H9 (cell line): ENCODE measurements around the gene SLC25A19. TPM values are rescaled to one million over a fixed set of nuclear protein-coding genes. Genes with fewer than 3 reads are reported as not detected.

Experiments used
- DNase-seq: peaks from one replicate; pipeline ENCODE4 v3.0.0-alpha.2; 2017
- H2AFZ ChIP-seq: one replicate; pipeline ENCODE4 v1.6.1; 2013; ENCODE audit warnings: mild to moderate bottlenecking, low read length, control low read depth, moderate library complexity
- H2AK5ac ChIP-seq: 2 replicates; pipeline ENCODE4 v1.6.1; 2013; ENCODE audit warnings: low read length, control low read depth, mixed read lengths; ENCODE audit not compliant: insufficient read length
- H2BK120ac ChIP-seq: one replicate; pipeline ENCODE4 v1.6.1; 2013; ENCODE audit warnings: low read depth, mild to moderate bottlenecking, low read length, control low read depth, inconsistent platforms; ENCODE audit not compliant: poor library complexity, severe bottlenecking
- H2BK12ac ChIP-seq: 2 replicates; pipeline ENCODE4 v1.6.1; 2013; ENCODE audit warnings: low read length, control low read depth, mixed read lengths, low read depth; ENCODE audit not compliant: insufficient read length
- H2BK15ac ChIP-seq: 2 replicates; pipeline ENCODE4 v1.6.1; 2013; ENCODE audit warnings: low read depth, low read length, control low read depth
- H2BK20ac ChIP-seq: one replicate; pipeline ENCODE4 v1.6.1; 2013; ENCODE audit warnings: low read depth, mild to moderate bottlenecking, low read length, control low read depth, inconsistent platforms; ENCODE audit not compliant: poor library complexity, severe bottlenecking
- H2BK5ac ChIP-seq: 2 replicates; pipeline ENCODE4 v1.6.1; 2013; ENCODE audit warnings: low read length, control low read depth, mixed read lengths; ENCODE audit not compliant: insufficient read length
- H3K14ac ChIP-seq: 2 replicates; pipeline ENCODE4 v1.6.1; 2013; ENCODE audit warnings: low read length, control low read depth; ENCODE audit not compliant: insufficient read depth
- H3K18ac ChIP-seq: 2 replicates; pipeline ENCODE4 v1.6.1; 2013; ENCODE audit warnings: low read depth, mild to moderate bottlenecking, mixed read lengths, low read length, control low read depth; ENCODE audit not compliant: insufficient read length
- H3K23ac ChIP-seq: 2 replicates; pipeline ENCODE4 v1.6.1; 2013; ENCODE audit warnings: low read length, control low read depth, mixed read lengths, low read depth; ENCODE audit not compliant: insufficient read length
- H3K23me2 ChIP-seq: 2 replicates; pipeline ENCODE4 v1.6.1; 2013; ENCODE audit warnings: low read depth, mild to moderate bottlenecking, mixed read lengths, low read length, control low read depth; ENCODE audit not compliant: insufficient read length, poor library complexity, severe bottlenecking
- H3K27ac ChIP-seq: 2 replicates; pipeline ENCODE4 v1.5.1; 2013; ENCODE audit warnings: low read length, control low read depth, mixed read lengths, low read depth; ENCODE audit not compliant: insufficient read length
- H3K27me3 ChIP-seq: 2 replicates; pipeline ENCODE4 v1.6.1; 2013; ENCODE audit warnings: low read length, control low read depth, inconsistent platforms; ENCODE audit not compliant: insufficient read depth
- H3K4ac ChIP-seq: 2 replicates; pipeline ENCODE4 v1.6.1; 2013; ENCODE audit warnings: low read depth, mild to moderate bottlenecking, control low read depth, inconsistent platforms, low read length, moderate library complexity
- H3K4me1 ChIP-seq: 2 replicates; pipeline ENCODE4 v1.6.1; 2013; ENCODE audit warnings: low read length, control low read depth, inconsistent platforms; ENCODE audit not compliant: insufficient read depth
- H3K4me2 ChIP-seq: 2 replicates; pipeline ENCODE4 v1.6.1; 2013; ENCODE audit warnings: low read length, control low read depth, mixed read lengths; ENCODE audit not compliant: insufficient read length, insufficient read depth
- H3K56ac ChIP-seq: 2 replicates; pipeline ENCODE4 v1.6.1; 2013; ENCODE audit warnings: low read depth, mild to moderate bottlenecking, mixed read lengths, low read length, control low read depth; ENCODE audit not compliant: insufficient read length
- H3K79me1 ChIP-seq: 2 replicates; pipeline ENCODE4 v1.6.1; 2013; ENCODE audit warnings: low read depth, mild to moderate bottlenecking, moderate library complexity, low read length, control low read depth, inconsistent platforms; ENCODE audit not compliant: insufficient read depth, poor library complexity, severe bottlenecking
- H3K79me2 ChIP-seq: 2 replicates; pipeline ENCODE4 v1.6.1; 2013; ENCODE audit warnings: low read length, control low read depth, inconsistent platforms; ENCODE audit not compliant: insufficient read depth
- H3K9ac ChIP-seq: 2 replicates; pipeline ENCODE4 v1.6.1; 2013; ENCODE audit warnings: low read length, control low read depth, mixed read lengths; ENCODE audit not compliant: insufficient read length; ENCODE audit errors: extremely low read depth
- H3K9me3 ChIP-seq: one replicate; pipeline ENCODE4 v1.6.1; 2013; ENCODE audit warnings: low read depth, low read length, inconsistent platforms; ENCODE audit not compliant: control insufficient read depth
- H3T11ph ChIP-seq: one replicate; pipeline ENCODE4 v1.6.1; 2013; ENCODE audit warnings: mild to moderate bottlenecking, low read length, control low read depth, inconsistent platforms
- H4K20me1 ChIP-seq: one replicate; pipeline ENCODE4 v1.6.1; 2013; ENCODE audit not compliant: control insufficient read depth, insufficient read length, insufficient read depth
- H4K5ac ChIP-seq: 2 replicates; pipeline ENCODE4 v1.6.1; 2013; ENCODE audit warnings: low read depth, mild to moderate bottlenecking, mixed read lengths, low read length, control low read depth; ENCODE audit not compliant: insufficient read length
- H4K8ac ChIP-seq: replicated peaks from 2 replicates; pipeline ENCODE4 v1.6.1; 2013; ENCODE audit warnings: low read length, control low read depth, mixed read lengths, low read depth; ENCODE audit not compliant: insufficient read length
- H4K91ac ChIP-seq: 2 replicates; pipeline ENCODE4 v1.6.1; 2013; ENCODE audit warnings: low read depth, mild to moderate bottlenecking, moderate library complexity, mixed read lengths, low read length, control low read depth; ENCODE audit not compliant: insufficient read length
- H3K27ac Mint-ChIP-seq, 3 experiments: 2 replicates in 2 of 3; 3 replicates in 1 of 3; pipeline ENCODE4 v1.8.0; 2020 to 2021; ENCODE audit warnings: mixed read lengths in 3 of 3, mild to moderate bottlenecking in 1 of 3, moderate library complexity in 1 of 3
- H3K27me3 Mint-ChIP-seq: 2 replicates; pipeline ENCODE4 v1.8.0; 2021; ENCODE audit warnings: low read depth, mild to moderate bottlenecking, moderate library complexity, mixed read lengths
- H3K36me3 Mint-ChIP-seq, 3 experiments: 2 replicates in 2 of 3; 3 replicates in 1 of 3; pipeline ENCODE4 v1.8.0; 2020 to 2021; ENCODE audit warnings: low read depth in 3 of 3, mixed read lengths in 3 of 3; ENCODE audit not compliant: insufficient read depth in 1 of 3
- H3K4me1 Mint-ChIP-seq, 2 experiments: 2 replicates each; pipeline ENCODE4 v1.8.0; 2020; ENCODE audit warnings: mixed read lengths in 2 of 2
- H3K4me3 Mint-ChIP-seq, 2 experiments: 2 replicates in 1 of 2; 3 replicates in 1 of 2; pipeline ENCODE4 v1.8.0; 2020 to 2021; ENCODE audit warnings: mild to moderate bottlenecking in 2 of 2, mixed read lengths in 2 of 2, moderate library complexity in 1 of 2
- H3K9me3 Mint-ChIP-seq, 2 experiments: 2 replicates in 1 of 2; 3 replicates in 1 of 2; pipeline ENCODE4 v1.8.0; 2020; ENCODE audit warnings: mild to moderate bottlenecking in 2 of 2, mixed read lengths in 2 of 2, moderate library complexity in 1 of 2
- CTCF ChIP-seq: fragments of 200-600 bp; sonication (generic); conservative IDR thresholded peaks from 3 replicates; pipeline ENCODE4 v1.8.0; 2021; ENCODE audit warnings: antibody characterized with exemption, mild to moderate bottlenecking
- WGBS: extraction: QIAGEN DNeasy Blood & Tissue Kit; methylation state at CpG from one replicate; pipeline ENCODE4 v1.1.7; 2013; ENCODE audit warnings: missing lambda C conversion rate, low lambda C conversion rate, mixed read lengths; ENCODE audit not compliant: insufficient read length; ENCODE audit errors: extremely low coverage; 5-methylcytosine and 5-hydroxymethylcytosine counted together
- total RNA-seq: library from RNA; stranded (reverse); gene quantifications from 2 replicates; pipeline ENCODE4 v1.2.1, GENCODE V29; 2021

SLC25A19 gene
- total RNA-seq, 1 experiment from 2014 or later = 24.2 TPM

GRCh38 chr17:75301049-75301448 is 11.8 kb upstream of the SLC25A19 start:
- H4K8ac ChIP-seq = no peak overlapping the region

More at GRCh38 chr17:75301049-75301448, 11.8 kb upstream of the SLC25A19 start:
- Histone ChIP-seq H3K23ac (no peak overlapping the region), H3K23me2 (no peaks in the 10 kb centered on the region), H3K4me1 (no peaks in the 10 kb centered on the region), H3K9me3 (no peaks in the 10 kb centered on the region), H2AFZ (no peak overlapping the region), H3K79me2 (no peaks in the 10 kb centered on the region), H4K5ac (no peak overlapping the region), H3K14ac (no peak overlapping the region), H3K27ac (no peak overlapping the region), H2BK120ac (no peak overlapping the region), H3K4ac (no peak overlapping the region), H4K91ac (no peak overlapping the region), H2BK5ac (no peak overlapping the region), H3K56ac (no peak overlapping the region), H3K79me1 (no peaks in the 10 kb centered on the region), H2BK12ac (no peak overlapping the region), H2BK15ac (no peak overlapping the region), H3K18ac (no peak overlapping the region), H3K27me3 (no peaks in the 10 kb centered on the region), H2BK20ac (no peak overlapping the region), H4K20me1 (no peaks in the 10 kb centered on the region), H3K4me2 (no peak overlapping the region), H3T11ph (no peak overlapping the region), H3K9ac (no peak overlapping the region), H2AK5ac (no peak overlapping the region)
- no peak for DNase-seq
- no peaks in the 10 kb centered on the region for H3K27me3 Mint-ChIP-seq
- WGBS = no CpG with 5 or more reads among the region's 9 CpGs
- H3K4me1 Mint-ChIP-seq = no peaks in the 10 kb centered on the region
- H3K36me3 Mint-ChIP-seq = no peaks in the 10 kb centered on the region; a peak in 1 of 7 replicates
- H3K27ac Mint-ChIP-seq = no peak overlapping the region
- no peak for TF ChIP-seq CTCF
- H3K9me3 Mint-ChIP-seq = no peaks in the 10 kb centered on the region
- no peak overlapping the region; a peak in 1 of 5 replicates for H3K4me3 Mint-ChIP-seq
